GM12878 (cell line): ENCODE measurements around the gene SRCIN1. TPM values are rescaled to one million over a fixed set of nuclear protein-coding genes. Genes with fewer than 3 reads are reported as not detected.
A peak's percentile ranks its signal among the peaks of the same experiment; 100 is the strongest.

Experiments
- BACH1 ChIP-seq: fragments of 450-650 bp; IDR thresholded peaks from 2 replicates; pipeline ENCODE4 v1.6.1; 2017; ENCODE audit warnings: mild to moderate bottlenecking, borderline replicate concordance
- BCL11A ChIP-seq: IDR thresholded peaks from 2 replicates; pipeline ENCODE4 v1.6.1; 2011; ENCODE audit warnings: low read depth, low read length
- CHD4 ChIP-seq: fragments of 200-600 bp; sonication (generic); IDR thresholded peaks from 2 replicates; pipeline ENCODE4 v1.6.1; 2016; ENCODE audit warnings: mild to moderate bottlenecking
- CREB1 ChIP-seq: IDR thresholded peaks from 2 replicates; pipeline ENCODE4 v1.6.1; 2012; ENCODE audit warnings: low read depth, mild to moderate bottlenecking, inconsistent platforms
- CTCF ChIP-seq, 3 experiments: IDR thresholded peaks in 2 of 3; conservative IDR thresholded peaks in 1 of 3; 2 replicates each; pipeline ENCODE4 v1.5.1; 2011; ENCODE audit warnings: low read depth in 3 of 3, low read length in 3 of 3, mild to moderate bottlenecking in 3 of 3, control low read depth in 2 of 3, moderate library complexity in 2 of 3, inconsistent platforms in 1 of 3, mixed read lengths in 1 of 3; ENCODE audit not compliant: control insufficient read depth in 2 of 3, insufficient read depth in 1 of 3; ENCODE audit errors: extremely low read depth in 1 of 3
- ELK1 ChIP-seq: IDR thresholded peaks from 2 replicates; pipeline ENCODE4 v1.6.1; 2012; ENCODE audit warnings: low read depth, low read length, improper control_type of control experiment
- ETV6 ChIP-seq, 2 experiments: fragments of 450-650 bp in 1 of 2; IDR thresholded peaks in 1 of 2; conservative IDR thresholded peaks in 1 of 2; 2 replicates each; pipeline ENCODE4 v1.6.1; 2014; ENCODE audit warnings: antibody characterized with exemption in 1 of 2, borderline replicate concordance in 1 of 2, low read depth in 1 of 2, mild to moderate bottlenecking in 1 of 2, moderate library complexity in 1 of 2
- HDAC6 ChIP-seq: fragments of 200-600 bp; sonication (generic); IDR thresholded peaks from one replicate; pipeline ENCODE4 v1.8.0; 2017; ENCODE audit warnings: antibody characterized with exemption; ENCODE audit not compliant: unreplicated experiment
- IKZF1 ChIP-seq: fragments of 450-650 bp; conservative IDR thresholded peaks from 2 replicates; pipeline ENCODE4 v1.6.1; 2017; ENCODE audit warnings: antibody characterized with exemption, mild to moderate bottlenecking
- IKZF2 ChIP-seq, 2 experiments: fragments of 450-650 bp; IDR thresholded peaks; 2 replicates each; pipeline ENCODE4 v1.6.1; 2017; ENCODE audit warnings: mild to moderate bottlenecking in 2 of 2, moderate library complexity in 2 of 2
- JUND ChIP-seq: IDR thresholded peaks from 2 replicates; pipeline ENCODE4 v1.6.1; 2012; ENCODE audit warnings: low read depth, mild to moderate bottlenecking, low read length, improper control_type of control experiment, moderate library complexity
- MYB ChIP-seq: fragments of 150-350 bp; IDR thresholded peaks from 2 replicates; pipeline ENCODE4 v1.6.1; 2014; ENCODE audit warnings: mild to moderate bottlenecking, low read depth, low read length, borderline replicate concordance
- MYC ChIP-seq: IDR thresholded peaks from 2 replicates; pipeline ENCODE4 v1.6.1; 2011; ENCODE audit warnings: mild to moderate bottlenecking, low read length, moderate library complexity, inconsistent platforms; ENCODE audit not compliant: insufficient read depth, insufficient replicate concordance, insufficient read length, severe bottlenecking
- NR2C2 ChIP-seq: IDR thresholded peaks from 2 replicates; pipeline ENCODE4 v1.6.1; 2011; ENCODE audit warnings: borderline replicate concordance, low read depth; ENCODE audit not compliant: control insufficient read depth, insufficient read length
- NRF1 ChIP-seq: conservative IDR thresholded peaks from 2 replicates; pipeline ENCODE4 v1.6.1; 2011; ENCODE audit warnings: mild to moderate bottlenecking, low read depth, low read length, improper control_type of control experiment
- POLR2AphosphoS2 ChIP-seq: IDR thresholded peaks from 2 replicates; pipeline ENCODE4 v1.6.1; 2011; ENCODE audit warnings: low read depth, mild to moderate bottlenecking, low read length, improper control_type of control experiment, moderate library complexity
- POU2F2 ChIP-seq: IDR thresholded peaks from 3 replicates; pipeline ENCODE4 v1.6.1; 2011; ENCODE audit warnings: low read depth, mild to moderate bottlenecking, low read length, borderline replicate concordance
- RB1 ChIP-seq: fragments of 450-650 bp; formaldehyde crosslinking; IDR thresholded peaks from 2 replicates; pipeline ENCODE4 v1.6.1; 2017; ENCODE audit warnings: mild to moderate bottlenecking, borderline replicate concordance
- SIN3A ChIP-seq: IDR thresholded peaks from 2 replicates; pipeline ENCODE4 v1.6.1; 2012; ENCODE audit warnings: low read depth, low read length, improper control_type of control experiment
- SMAD5 ChIP-seq: IDR thresholded peaks from 2 replicates; pipeline ENCODE4 v1.6.1; 2016; ENCODE audit warnings: antibody characterized with exemption, low read depth
- SMC3 ChIP-seq: IDR thresholded peaks from 2 replicates; pipeline ENCODE4 v1.6.1; 2011; ENCODE audit warnings: low read length, improper control_type of control experiment, borderline replicate concordance
- TAF1 ChIP-seq: IDR thresholded peaks from 2 replicates; pipeline ENCODE4 v1.6.1; 2011; ENCODE audit warnings: mild to moderate bottlenecking, low read depth, low read length, borderline replicate concordance
- TARDBP ChIP-seq: IDR thresholded peaks from 2 replicates; pipeline ENCODE4 v1.6.1; 2016; ENCODE audit warnings: borderline replicate concordance
- ZBED1 ChIP-seq: IDR thresholded peaks from 2 replicates; pipeline ENCODE4 v1.6.1; 2016; ENCODE audit warnings: borderline replicate concordance
- ZNF207 ChIP-seq: fragments of 450-650 bp; IDR thresholded peaks from 2 replicates; pipeline ENCODE4 v1.6.1; 2014; ENCODE audit warnings: antibody characterized with exemption, mild to moderate bottlenecking, borderline replicate concordance
- polyA plus RNA-seq, 11 experiments: library from polyadenylated mRNA; depleted of rRNA in 4 of 11; unstranded in 6 of 11; stranded (reverse) in 5 of 11; fragments of >200 nt; fragmentation: Nextera tagmentation in 4 of 11; fragmentation: Illumina TruSeq in 1 of 11; extraction: Ambion mirVana in 4 of 11; extraction: Trizol in 1 of 11; gene quantifications; 1 replicate in 1 of 11; 2 replicates in 10 of 11; pipeline versions ENCODE4 v1.2.1 to v1.2.3, GENCODE V29; 2011 to 2016; ENCODE audit warnings: inconsistent platforms in 2 of 11, missing spikeins in 2 of 11, low read depth in 1 of 11
- total RNA-seq, 4 experiments: library from RNA; depleted of rRNA in 3 of 4; stranded (reverse); fragments of >200 nt in 3 of 4; fragmentation: Illumina TruSeq in 1 of 4; extraction: Trizol in 1 of 4; gene quantifications; 2 replicates each; pipeline versions ENCODE4 v1.2.1 to v1.2.3, GENCODE V29; 2013 to 2021
- TF ChIP-seq, protein P1 (sequence below): IDR thresholded peaks from 2 replicates; pipeline ENCODE4 v1.6.1; 2012; ENCODE audit warnings: low read depth, low read length, improper control_type of control experiment
- TF ChIP-seq, protein P2 (sequence below): IDR thresholded peaks from 2 replicates; pipeline ENCODE4 v1.6.1; 2011; ENCODE audit warnings: borderline replicate concordance, low read depth, mild to moderate bottlenecking, moderate library complexity, low read length; ENCODE audit not compliant: insufficient read depth, poor library complexity, severe bottlenecking

The SRCIN1 gene
- total and polyA plus RNA-seq, 10 of the 15 experiments (the other 5 are each of a cell fraction or from before 2014, with no cell fraction given), result under 0.01 to 0.74 (median 0.20) TPM; not detected in 3

GRCh38 chr17:38584350-38584925 is 21.3 kb downstream of the SRCIN1 start (continued):
- TF ChIP-seq, protein P1, sequence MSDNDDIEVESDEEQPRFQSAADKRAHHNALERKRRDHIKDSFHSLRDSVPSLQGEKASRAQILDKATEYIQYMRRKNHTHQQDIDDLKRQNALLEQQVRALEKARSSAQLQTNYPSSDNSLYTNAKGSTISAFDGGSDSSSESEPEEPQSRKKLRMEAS, result 0 out of 2 replicates have a peak, but pooled peaks have one; percentile 19
- TF ChIP-seq ETV6 (conservative IDR thresholded peaks at IDR 0.05 in 1 of 2, IDR thresholded peaks at IDR 0.05 in 1 of 2; ENCODE audit: borderline replicate concordance in 1 of 2, low read depth in 1 of 2), result no peak
- no peak for TF ChIP-seq SMAD5
- TF ChIP-seq RB1, result no peak
- TF ChIP-seq CTCF (IDR thresholded peaks at IDR 0.05 in 2 of 3, conservative IDR thresholded peaks at IDR 0.05 in 1 of 3; ENCODE audit: control insufficient read depth in 2 of 3, extremely low read depth in 1 of 3, insufficient read depth in 1 of 3, low read depth in 3 of 3, low read length in 3 of 3), result peak; percentile 88 to 93 (median 91)
- peak; percentile 82 for TF ChIP-seq SMC3
- TF ChIP-seq ZBED1, result no peak
- no peak for TF ChIP-seq HDAC6
- no peak for TF ChIP-seq MYC
- TF ChIP-seq, protein P2, sequence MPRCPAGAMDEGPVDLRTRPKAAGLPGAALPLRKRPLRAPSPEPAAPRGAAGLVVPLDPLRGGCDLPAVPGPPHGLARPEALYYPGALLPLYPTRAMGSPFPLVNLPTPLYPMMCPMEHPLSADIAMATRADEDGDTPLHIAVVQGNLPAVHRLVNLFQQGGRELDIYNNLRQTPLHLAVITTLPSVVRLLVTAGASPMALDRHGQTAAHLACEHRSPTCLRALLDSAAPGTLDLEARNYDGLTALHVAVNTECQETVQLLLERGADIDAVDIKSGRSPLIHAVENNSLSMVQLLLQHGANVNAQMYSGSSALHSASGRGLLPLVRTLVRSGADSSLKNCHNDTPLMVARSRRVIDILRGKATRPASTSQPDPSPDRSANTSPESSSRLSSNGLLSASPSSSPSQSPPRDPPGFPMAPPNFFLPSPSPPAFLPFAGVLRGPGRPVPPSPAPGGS, result no peak
- no peak for TF ChIP-seq MYB
- no peak for TF ChIP-seq CHD4
- no peak for TF ChIP-seq IKZF2 (IDR thresholded peaks at IDR 0.05)
- no peak for TF ChIP-seq NR2C2
- no peak for TF ChIP-seq POU2F2
- TF ChIP-seq CREB1, result no peak; the same call in 1 of the 2 replicates
- TF ChIP-seq BCL11A, result no peak
- TF ChIP-seq TARDBP, result no peak
- TF ChIP-seq JUND, result no peak
- TF ChIP-seq ELK1, result no peak
- no peak for TF ChIP-seq BACH1
- TF ChIP-seq TAF1, result no peak
- peak; percentile 32; the same call in 1 of the 2 replicates for TF ChIP-seq IKZF1
- TF ChIP-seq ZNF207, result no peak
- TF ChIP-seq POLR2AphosphoS2, result no peak
- TF ChIP-seq SIN3A, result no peak
- TF ChIP-seq NRF1, result no peak
